NCI-H2196 treated with DMSO at 0.1 percent for 48 hours (cell line): ENCODE results near the gene TNFRSF9.
"Not testable (repeated sequence)": the region's sequence is repeated elsewhere in the genome, so short reads cannot be mapped to it uniquely, and the experiment has no call there.

ENCODE experiments used
- DNase-seq: peaks from one replicate; lab custom pipeline; 2025; ENCODE audit not compliant: unreplicated experiment; lab: John Stamatoyannopoulos, UW

TNFRSF9 gene

DNA sequence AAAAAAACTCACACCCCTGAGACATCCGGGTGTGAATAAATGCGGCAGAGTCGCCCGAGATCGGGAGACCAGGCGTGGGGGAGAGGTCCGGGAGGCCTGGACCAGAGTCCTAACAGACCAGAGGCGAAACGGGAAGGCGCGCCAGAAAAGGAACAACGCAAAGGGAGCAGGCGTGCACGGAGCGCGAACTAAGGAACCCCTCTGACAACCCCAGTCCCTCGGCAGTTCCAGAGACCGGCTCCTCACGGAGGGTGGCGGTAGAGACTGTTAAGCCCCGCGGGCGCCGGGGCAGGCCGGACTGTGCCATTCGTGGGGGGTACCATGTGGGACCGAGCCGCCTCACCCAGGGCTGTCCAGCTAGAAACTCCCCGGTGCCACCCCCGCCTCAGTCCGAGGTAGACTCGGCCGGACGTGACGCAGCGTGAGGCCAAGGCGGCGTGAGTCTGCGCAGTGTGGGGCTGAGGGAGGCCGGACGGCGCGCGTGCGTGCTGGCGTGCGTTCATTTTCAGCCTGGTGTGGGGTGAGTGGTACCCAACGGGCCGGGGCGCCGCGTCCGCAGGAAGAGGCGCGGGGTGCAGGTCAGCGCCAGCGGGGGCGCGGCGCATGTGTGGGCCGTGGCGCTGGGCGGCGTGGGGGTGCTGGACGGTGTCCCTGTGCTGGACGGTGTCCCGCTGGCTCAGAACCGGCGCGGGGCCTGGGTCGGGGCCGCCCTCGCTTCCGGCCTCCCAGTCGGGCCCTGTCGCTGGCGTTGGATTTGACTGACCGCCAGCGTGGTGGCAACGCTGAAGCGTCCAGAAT is 20.8 kb upstream of the TNFRSF9 start, which contains the start of gene PARK7:
PARK7 (plus strand) TSS at position 496 of the 798 bp plus-strand sequence. CDS start 1,075 bp downstream, outside the sequence.
- peak; percentile 97 for DNase-seq

DNA sequence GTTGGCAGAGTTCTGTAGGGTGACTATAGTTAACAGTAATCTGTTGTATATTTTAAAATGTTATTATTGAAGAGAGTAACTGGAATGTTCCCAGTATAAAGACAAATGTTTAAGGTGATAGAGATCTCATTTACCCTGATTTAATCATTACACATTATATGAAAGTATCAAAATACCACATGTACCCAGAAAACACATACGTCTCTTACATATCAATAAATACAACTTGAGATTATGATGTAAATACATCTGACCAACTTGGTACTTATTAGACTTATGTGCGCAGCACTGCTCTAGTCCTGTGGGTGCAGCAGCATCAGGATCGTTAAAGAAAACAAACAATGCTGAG is 20.2 kb upstream of the TNFRSF9 start:
- DNase-seq: no peak

DNA sequence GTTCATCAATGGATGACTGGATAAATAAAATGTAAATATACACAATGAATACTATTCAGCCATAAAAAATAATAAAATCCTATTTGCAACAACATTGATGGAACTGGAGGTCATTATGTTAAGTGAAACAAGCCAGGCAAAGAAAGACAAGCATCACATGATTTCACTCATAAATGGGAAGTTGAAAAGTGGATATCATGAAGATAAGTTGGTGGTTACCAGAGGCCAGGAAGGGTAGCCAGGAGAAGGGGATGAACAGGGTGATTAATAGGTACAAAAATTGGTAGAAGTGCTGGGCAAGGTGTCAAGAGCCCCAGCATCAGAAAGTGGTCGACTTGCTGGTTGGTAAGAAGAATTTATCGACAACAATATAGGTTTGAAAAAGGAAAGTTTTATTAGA is 19.5 kb upstream of the TNFRSF9 start:
- DNase-seq: no peak

DNA sequence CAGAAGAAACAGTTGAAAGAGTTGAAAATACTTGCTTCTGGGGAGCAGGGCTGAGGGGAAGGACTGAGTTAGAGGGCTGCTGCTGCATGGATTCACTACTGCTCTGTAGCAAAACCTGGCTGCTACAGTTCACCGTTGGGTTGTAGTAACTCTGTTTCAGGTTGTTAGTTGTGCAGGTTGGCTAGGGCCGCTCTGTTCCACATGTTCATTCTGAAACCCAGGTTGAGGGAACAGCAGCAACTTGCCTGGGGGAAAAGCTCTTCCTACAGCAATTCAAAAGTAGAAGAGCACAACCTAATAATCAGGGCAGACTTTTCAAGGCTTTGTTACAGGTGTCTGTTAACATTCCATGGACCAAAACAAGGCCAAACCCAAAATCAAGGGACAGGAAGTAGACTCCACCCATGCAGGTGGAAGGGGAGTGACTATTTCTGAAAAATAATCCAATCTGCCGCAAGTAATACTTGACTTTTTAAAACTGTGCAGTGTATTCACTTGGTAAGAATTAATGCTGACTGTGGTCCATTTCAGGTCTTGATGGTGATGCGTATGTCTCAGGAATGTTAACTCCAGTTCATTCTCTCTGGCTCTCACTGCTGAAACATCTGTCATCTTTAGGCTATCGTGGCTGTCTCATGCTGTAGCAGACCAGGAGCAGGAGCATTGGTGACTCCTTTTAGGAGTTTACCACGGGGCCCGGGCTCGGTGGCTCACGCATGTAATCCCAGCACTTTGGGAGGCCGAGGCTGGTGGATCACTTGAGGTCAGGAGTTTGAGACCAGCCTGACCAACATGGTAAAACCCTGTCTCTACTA is 15.8 kb upstream of the TNFRSF9 start:
- DNase-seq: no peak

DNA sequence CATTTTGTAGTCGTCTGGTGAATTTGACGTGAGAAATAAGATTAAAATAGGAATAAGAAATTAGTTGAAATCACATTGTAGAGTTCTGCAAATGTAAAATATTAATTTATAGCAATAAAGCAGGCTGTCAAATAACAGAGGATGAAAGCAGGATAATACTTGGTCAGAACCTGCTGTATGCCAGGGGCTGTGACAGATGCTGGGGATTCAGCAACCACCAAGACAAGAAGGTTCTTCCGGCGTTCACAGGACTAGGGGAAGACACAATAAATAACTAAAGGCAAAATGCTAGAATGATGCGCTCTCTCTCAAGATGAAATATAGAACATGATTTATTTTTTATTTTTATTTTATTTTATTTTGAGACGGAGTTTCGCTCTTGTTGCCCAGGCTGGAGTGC is 14.0 kb upstream of the TNFRSF9 start:
- DNase-seq: no peak

DNA sequence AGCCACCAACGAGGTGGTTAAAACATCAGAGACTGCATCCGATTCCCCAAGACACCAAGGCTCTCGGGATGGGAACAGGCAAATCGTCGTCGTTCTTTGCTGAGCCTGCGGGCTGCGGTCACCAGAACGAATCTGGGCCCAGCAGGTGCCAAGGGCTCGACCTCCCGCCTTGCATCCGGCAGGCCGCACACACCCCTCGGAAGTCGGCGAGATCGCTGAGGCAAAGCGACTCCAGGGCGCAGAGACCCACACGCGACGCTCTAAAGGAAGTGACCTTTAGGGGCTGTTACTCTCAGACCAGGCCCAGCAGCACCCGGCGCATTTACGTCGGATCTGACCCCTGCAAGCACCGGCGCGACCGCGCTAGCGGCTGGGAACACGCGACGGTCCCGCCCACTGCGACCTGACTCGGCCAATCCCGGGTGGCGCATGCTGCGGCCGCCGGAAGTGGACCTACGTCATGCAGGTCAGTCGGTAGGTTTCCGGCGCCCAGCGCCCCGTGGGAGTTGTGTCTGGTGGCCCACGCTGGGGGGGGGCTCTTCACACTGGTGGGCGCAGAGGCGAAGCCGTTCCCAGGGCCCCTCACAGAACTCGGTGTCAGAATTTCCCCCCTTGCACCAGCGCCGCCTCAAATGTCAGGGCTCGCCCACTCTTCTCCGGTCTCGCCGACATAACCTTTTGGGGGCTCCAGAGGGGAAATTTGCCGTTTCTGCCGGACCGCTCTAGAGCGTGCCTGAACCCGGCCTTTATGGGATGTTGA is 13.4 kb upstream of the TNFRSF9 start:
- peak; percentile 91 for DNase-seq

DNA sequence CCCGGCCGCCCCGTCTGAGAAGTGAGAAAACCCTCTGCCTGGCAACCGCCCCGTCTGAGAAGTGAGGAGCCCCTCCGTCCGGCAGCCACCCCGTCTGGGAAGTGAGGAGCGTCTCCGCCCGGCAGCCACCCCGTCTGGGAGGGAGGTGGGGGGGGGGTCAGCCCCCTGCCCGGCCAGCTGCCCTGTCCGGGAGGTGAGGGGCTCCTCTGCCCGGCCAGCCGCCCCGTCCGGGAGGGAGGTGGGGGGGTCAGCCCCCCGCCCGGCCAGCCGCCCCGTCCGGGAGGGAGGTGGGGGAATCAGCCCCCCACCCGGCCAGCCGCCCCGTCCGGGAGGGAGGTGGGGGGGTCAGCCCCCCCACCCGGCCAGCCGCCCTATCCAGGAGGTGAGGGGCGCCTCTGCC is 12.2 kb upstream of the TNFRSF9 start:
- not testable (repeated sequence) for DNase-seq

DNA sequence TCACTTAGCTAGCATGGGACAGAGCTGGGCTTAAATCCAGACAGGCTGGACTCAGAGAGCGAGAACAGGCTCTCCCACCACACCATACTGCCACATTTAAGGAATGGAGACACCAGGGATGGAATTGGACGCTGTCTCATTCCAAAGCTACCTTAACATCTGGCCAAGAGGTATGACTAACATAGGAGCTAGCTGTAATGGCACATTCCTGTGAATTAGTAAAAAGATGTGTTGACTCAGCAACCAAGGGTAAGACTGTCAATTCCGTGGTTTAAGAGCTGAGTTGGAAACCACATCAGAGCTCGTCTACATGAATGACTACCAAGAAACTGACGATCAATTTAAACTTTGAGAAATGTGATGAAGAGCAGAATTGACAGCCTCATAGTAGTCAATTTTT is 8.3 kb upstream of the TNFRSF9 start:
- no peak for DNase-seq

DNA sequence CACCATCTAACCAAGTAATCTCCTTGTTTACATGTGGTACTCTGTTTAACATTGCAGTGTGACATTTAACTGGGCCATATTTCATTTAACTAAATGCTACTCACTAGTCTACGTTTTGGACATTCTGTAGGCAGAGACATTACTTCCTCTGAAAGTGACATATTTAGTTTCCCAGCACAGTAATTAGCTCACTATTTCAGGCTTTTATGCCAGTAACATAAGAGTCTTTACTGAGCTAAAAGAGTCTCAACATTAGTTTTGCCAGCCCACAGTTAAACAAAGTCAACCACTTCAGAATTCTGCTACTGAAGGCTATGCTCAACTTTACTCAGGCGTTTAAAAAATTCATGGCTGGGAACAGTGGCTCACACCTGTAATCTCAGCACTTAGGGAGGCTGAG is 2.6 kb upstream of the TNFRSF9 start:
- DNase-seq: no peak

DNA sequence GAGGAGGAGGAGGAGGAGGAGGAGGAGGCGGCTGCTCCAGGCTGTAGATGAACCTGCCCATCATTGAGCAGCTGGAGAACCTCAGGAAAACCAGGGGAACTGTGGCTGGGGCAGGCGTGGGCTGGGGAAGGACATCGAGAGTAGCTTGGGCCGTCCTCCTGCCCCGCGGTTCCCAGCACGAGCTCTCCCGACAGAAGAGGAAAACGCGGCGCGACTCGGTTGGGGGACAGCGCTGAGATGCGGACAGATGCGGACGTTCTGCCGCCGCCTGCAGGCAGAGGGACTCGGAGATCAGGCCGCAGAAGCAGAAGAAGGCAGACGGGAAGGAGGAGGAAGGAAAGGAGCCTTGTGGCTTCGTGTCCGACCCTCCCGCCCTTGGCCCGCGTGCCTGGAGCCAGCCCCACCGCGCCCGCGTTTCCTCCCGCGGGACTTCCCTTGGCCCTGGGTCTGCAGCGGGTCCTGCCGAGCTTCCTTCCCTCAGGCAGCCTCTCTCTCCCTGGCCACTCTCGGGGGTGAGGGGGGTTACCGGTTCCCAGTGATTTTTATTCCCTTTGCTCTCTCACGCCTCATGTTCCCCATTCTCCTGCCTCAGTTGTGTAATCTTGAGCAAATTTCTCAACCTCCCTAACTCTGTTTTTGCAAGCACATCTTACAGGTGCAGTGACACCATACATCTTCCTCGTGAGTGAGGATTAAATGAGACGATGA is 1.7 kb upstream of the TNFRSF9 start:
- DNase-seq: no peak

DNA sequence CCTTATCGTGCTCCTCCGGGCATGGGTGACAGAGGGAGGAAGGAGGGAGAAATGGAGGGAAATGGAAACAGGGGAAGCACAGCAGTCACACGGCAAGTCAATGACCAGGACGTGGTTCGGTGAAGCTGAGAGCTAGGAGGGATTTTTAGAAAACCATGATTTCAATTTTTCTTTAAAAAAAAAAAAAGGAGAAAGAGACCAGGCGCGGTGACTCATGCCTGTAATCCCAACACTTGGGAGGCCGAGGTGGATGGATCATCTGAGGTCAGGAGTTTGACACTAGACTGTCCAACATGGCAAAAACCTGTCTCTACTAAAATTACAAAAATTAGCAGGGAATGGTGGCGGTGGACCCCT is 776 bp upstream of the TNFRSF9 start:
- no peak for DNase-seq

DNA sequence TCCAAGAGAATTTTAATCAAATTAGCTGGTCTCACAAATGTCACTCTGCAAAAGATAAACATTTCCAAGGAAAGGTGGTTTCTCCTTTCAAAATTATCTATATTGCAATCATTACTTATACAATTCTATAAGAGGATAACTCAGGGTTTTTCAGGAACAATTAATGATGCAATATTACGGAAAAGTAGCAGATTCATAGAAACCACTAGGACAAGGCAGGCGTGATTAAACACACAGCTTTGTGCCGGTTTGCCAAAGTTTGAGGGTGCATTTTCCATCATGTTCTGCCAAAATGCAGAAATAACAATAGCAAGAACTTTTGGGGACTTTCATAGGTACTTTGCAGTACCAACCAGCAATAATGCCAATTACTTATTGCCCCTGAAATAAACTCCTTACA is 605 bp downstream of the TNFRSF9 start:
- no peak for DNase-seq

DNA sequence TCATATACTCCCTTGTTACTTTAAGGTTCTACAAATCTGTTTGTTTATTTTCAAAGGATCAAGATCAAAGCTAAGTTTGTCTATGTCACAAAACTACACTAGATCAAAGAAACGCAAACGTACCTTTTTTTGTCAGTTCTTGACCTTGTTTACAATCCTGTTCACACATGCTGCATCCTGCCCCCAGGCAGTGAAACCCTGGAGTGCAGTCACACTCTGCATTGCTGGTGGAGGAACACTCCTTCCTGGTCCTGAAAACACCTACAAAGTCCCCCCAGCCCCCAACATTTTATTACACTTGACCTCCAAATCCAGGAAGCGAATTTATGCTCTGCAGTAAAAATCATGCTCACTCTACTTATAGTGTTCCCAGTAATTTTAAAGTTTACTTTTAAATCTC is 2.6 kb downstream of the TNFRSF9 start:
- no peak for DNase-seq

DNA sequence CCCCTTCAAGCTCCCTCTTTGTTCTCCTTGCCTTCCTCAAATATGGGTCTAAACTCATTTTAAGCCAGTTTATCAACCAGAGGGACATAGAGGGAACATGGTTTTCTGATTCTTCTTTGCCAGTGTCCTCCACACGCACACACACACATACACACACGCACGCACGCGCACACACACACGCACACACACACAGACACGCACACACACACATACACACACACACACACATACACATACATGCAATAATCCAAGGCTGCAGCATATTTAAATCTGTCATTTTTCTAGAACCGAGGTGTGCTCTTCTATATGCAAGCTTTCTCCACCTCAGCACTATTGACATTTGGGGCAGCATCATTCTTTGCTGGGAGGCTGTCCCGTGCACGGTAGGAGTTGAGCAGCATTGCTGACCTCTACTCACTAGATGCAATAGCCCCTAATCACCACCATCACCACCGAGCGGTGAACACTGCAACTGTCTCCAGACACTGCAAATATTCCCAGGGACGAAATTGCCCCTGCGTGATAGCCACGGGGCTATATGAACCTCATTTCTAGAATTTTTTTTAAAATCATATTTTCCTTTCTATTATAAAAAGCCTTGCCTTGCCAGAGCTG is 8.0 kb downstream of the TNFRSF9 start:
- DNase-seq: no peak

DNA sequence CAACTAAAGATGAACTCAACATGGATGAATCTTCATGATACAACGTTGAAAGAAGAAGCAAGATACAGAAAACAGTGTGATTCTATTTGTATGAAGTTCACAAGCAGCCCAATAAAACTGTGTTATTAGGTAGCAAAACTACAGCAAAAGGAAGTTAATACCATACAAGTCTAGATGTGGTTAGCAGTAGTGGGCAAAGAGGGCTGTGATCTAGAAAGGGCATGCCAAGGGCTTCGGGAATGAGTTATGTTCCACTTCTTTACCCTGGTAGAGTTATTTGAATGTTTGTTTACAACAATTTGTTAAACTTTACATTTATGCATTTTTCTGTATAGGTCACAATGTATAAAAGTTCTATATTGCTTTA is 9.2 kb downstream of the TNFRSF9 start:
- no peak for DNase-seq

DNA sequence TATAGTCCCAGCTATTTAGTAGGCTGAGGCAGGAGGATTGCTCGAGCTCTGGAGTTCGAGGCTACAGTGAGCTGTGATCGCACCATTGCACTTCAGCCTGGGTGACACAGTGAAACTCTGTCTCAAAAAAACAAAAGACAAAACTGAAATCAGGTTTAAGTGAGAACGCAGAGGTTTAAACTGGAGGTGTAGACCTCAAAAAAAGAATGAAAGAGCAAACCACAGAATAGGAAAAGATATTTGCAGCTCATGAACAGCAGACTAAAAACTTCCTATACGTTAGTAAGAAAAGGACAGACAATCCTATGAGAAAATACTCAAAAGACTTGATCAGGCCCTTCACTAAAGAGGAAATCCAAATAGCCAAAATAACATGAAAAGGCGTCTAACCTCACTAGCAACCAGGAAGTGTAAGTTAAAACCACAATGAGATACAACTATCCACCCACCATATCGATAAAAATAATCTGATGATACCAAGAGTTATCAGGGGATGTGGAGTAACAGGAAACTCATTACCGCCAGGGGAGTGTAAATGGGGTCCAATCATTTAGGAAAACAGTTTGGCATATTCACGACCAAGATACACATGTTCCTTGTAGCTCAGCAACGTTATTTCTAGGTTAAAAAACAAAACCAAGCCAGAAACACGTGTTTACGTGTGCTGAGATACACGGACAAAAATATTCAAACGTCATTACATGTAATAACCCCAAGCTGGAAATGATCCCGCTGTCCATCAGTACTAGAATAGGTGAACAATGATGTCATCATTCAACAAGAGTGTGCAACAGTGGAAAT is 9.8 kb downstream of the TNFRSF9 start:
- DNase-seq: no peak

DNA sequence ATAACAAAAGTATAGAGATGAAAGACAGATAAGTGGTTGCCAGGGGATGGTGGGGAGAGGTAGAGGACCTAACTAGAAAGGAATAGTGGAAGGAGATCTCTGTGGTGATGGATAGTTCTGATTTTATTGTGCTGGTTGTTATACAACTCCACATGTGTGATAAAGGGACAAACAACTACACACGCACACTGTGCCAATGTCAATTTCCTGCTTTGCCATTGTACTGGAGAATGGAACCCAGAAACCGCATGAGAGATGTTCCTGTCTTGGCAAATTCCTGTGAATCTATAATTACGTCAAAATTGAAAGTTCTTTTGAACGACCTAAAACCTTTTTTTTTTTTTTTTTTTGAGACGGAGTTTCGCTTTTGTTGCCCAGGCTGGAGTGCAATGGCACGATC is 11.0 kb downstream of the TNFRSF9 start:
- DNase-seq: no peak

DNA sequence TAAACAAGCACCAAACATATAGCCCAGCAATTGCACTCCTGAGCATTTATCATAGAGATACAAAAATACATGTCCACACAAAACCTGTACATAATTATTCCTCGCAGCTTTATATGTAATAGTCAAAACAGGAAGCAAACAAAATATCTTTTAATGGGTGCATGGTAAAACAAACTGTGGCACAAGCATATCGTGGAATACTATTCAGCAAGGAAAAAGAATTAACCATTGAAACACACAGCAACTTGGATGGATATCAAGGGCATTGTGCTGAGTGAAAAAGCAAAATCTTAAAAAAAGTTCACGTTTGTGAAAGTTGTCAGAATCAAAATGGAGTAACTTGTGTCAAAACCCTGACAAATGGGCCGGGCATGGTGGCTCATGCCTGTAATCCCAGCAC is 12.4 kb downstream of the TNFRSF9 start:
- DNase-seq: no peak

DNA sequence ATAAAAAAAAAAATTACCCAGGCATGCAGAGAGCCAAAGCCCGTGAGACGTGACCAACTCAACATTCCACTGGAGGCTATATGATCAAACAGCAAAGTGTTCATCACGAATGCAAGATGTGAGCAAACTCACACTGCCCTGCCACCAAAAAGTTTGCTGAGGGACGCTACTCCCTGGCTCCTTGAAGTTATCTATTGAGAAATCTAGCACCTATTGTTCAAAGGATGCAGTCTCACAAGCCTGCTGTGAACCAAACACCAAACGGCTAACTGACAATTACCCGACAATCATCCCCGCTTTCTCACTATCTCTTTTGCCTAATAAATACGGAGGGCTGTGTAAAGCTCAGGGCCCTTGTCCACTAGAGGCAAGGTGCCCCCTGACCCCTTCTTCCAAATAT is 13.6 kb downstream of the TNFRSF9 start:
- DNase-seq: not testable (repeated sequence)

DNA sequence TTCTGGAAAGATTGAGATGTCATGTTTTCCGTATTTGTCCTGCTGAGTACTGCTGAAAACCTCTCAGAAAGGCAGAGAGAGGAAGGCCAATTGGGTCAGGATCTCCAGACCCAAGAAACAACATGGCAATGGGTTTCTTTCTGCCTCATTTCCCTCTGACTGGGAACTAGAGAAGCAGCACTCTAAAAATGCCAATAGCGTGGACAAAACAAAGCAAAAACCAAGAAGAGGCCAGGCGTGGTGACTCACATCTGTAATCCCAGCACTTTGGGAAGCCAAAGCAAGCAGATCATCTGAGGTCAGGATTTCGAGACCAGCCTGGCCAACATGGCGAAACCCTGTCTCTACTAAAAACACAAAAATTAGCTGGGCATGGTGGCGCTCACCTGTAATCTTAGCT is 18.3 kb downstream of the TNFRSF9 start:
- no peak for DNase-seq
